ENCODE results near the gene NPRL2. TPM values are rescaled to one million over a fixed set of nuclear protein-coding genes. Genes with fewer than 3 reads are reported as not detected.

NPRL2 gene
- total RNA-seq, 1 donor from 2014 or later = 43.7 TPM

- H3K4me3 Mint-ChIP-seq = peak overlapping the region; percentile 94
- intact Hi-C loops (cut with micrococcal nuclease) = loop anchor here (1.0 to 5.0 kb wide), 16 partner anchors 21 to 1899 kb away; partner anchors contain the start of genes ALAS1, APEH, C3orf18 and CYB561D2
- H3K27ac Mint-ChIP-seq = peak overlapping the region; percentile 95
- no peak for DNase-seq (ENCODE audit: low spot score)
- H3K36me3 Mint-ChIP-seq (ENCODE audit: low read depth) = no peaks in the 10 kb centered on the region
- no peaks in the 10 kb centered on the region for H3K9me3 Mint-ChIP-seq
- H3K4me1 Mint-ChIP-seq (ENCODE audit: low read depth) = peaks cover 15% of the 10 kb centered on the region
- peaks cover 1% of the 10 kb centered on the region for H3K27me3 Mint-ChIP-seq (ENCODE audit: insufficient read depth)
Measured at GRCh38 chr3:50299929-50300680, 50.5 kb downstream of the NPRL2 start.

GRCh38 chr3:50299638-50299928 is 51.0 kb downstream of the NPRL2 start:
- Mint-ChIP-seq H3K4me3 (peak overlapping the region; percentile 94), H3K27me3 (ENCODE audit: insufficient read depth) (peaks cover 1% of the 10 kb centered on the region), H3K9me3 (no peaks in the 10 kb centered on the region), H3K27ac (peak overlapping the region; percentile 95), H3K36me3 (ENCODE audit: low read depth) (no peaks in the 10 kb centered on the region), H3K4me1 (ENCODE audit: low read depth) (peaks cover 15% of the 10 kb centered on the region)
- intact Hi-C loops (cut with micrococcal nuclease) = loop anchor here (1.0 to 5.0 kb wide), 16 partner anchors 22 to 1899 kb away; partner anchors contain the start of genes ALAS1, APEH, C3orf18 and CYB561D2
- DNase-seq (ENCODE audit: low spot score) = no peak

DNA sequence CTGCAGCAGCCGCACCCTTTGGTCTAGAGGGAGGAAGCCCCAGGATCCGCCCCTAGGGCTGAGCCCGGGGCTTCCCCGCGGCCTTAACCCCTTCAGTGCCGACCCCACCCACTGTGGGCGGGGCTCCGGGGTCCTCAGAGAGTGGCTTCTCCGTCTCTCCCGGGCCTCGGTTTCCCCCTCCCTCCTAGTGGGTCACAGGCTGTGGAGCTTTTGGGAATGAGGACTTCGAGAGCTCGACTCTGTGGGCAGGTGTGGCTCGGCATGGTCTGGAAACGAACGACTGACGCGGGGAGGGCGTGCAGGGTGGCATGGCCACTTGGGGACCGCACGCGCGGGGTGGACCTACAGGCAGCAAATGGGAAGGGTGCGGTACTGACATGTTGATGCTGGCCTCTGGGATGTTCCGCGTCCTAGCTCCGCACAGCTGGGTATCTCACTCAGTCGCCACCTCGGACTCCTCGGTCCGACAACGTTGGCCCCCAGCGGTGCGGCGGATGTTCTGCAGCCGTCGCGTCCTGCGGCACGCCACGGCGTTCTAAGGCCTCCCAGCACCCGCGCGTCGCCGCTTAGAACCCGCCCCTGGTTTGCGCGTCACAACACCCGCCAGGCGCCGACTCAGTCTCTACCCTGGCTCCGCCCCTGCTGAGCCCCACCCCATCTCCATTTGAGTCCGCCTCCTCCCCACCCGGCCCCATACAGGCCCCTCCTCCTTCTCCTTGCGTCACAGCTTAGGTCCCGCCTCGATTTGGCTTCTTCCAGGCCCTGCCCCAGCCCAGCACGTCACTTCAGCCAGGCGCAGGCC is 51.5 kb downstream of the NPRL2 start, which contains the start of the genes HYAL3 and NAA80:
TSS of gene HYAL3 (minus strand) at position 570 of the 802 bp plus-strand sequence. CDS start 3,803 bp downstream, outside the sequence.
TSS of gene NAA80 (minus strand) at position 570 of the 802 bp plus-strand sequence. CDS start 1,942 bp downstream, outside the sequence.
- Mint-ChIP-seq H3K9me3 (no peaks in the 10 kb centered on the region), H3K27me3 (ENCODE audit: insufficient read depth) (no peaks in the 10 kb centered on the region), H3K27ac (peak within 1 kb of the TSS; percentile 95), H3K36me3 (ENCODE audit: low read depth) (no peaks in the 10 kb centered on the region), H3K4me1 (ENCODE audit: low read depth) (peaks cover 15% of the 10 kb centered on the region), H3K4me3 (peak within 1 kb of the TSS; percentile 94)
- DNase-seq (ENCODE audit: low spot score) = peak; percentile 99
- intact Hi-C loops (cut with micrococcal nuclease) = loop anchor here (1.0 to 5.0 kb wide), 16 partner anchors 22 to 1900 kb away; partner anchors contain the start of genes ALAS1, APEH, C3orf18 and CYB561D2

DNA sequence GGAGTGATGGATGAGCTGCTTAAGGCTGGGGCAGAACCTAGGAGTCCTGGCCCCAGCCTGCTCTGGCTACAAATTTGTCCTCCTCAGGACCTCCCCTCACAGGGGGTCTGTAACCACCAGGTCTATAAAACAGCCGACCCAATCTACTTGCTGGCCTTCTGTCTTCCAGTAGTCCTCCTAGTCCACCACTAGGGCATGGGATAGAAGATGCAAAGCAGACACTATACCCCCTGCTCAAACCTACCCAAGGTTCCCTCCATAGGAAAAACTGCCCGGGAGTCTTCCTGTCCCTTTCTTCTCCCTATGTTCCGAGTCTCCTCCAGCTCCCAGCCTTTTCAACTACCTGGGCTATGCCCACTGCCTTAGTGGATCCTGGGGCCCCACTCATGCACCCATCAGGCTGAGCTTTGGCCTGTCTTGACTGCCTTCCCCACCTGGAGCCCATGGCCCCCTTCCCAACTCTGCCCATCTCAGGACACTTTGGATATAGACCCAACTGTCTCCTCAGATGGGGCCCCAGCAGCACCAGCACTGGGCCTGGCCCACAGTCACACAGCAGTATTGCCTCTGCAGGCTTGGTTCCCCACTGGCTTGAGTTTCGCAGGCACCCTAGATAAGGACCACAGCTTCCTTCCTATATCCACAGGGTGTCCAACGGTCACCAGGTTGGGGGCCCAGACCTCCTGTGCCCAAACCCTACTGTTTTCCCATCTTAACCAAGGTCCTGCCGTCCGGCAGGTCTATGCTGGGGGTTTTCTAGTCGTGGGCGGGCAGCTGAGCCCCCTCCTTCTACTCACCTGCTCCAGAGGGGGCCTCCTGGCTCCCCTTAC is 52.5 kb downstream of the NPRL2 start:
- Mint-ChIP-seq H3K27ac (peak overlapping the region; percentile 95), H3K36me3 (ENCODE audit: low read depth) (no peaks in the 10 kb centered on the region), H3K4me1 (ENCODE audit: low read depth) (peaks cover 15% of the 10 kb centered on the region), H3K9me3 (no peaks in the 10 kb centered on the region), H3K4me3 (peak overlapping the region; percentile 94), H3K27me3 (ENCODE audit: insufficient read depth) (no peaks in the 10 kb centered on the region)
- DNase-seq (ENCODE audit: low spot score) = no peak
- intact Hi-C loops (cut with micrococcal nuclease) = loop anchor here (2.0 to 5.0 kb wide), 4 partner anchors 357 to 1901 kb away; partner anchors contain the start of genes ALAS1, APEH, RBM6 and TRAIP

DNA sequence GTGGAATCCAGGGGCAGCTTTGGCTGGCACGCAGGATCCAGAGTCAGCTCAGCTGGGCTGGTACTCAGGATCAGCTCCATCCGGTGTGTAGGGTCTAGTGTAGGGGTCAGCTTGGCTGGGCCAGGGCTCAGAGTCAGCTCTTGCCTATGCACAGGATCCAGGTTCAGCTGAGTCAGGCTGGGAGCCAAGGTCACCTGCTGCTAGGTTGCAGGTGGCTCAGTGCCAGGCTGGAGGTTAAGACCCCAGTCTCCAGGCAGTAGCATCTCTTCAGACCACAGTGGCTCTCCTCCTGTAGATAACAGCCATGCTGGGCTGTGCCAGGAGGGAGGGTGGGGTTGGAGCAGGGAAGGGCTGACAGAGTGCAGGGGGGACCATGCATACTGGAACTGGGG is 53.2 kb downstream of the NPRL2 start:
- no peak for DNase-seq (ENCODE audit: low spot score)
- no peak overlapping the region for H3K27ac Mint-ChIP-seq
- no peaks in the 10 kb centered on the region for H3K9me3 Mint-ChIP-seq
- peaks cover 22% of the 10 kb centered on the region for H3K4me1 Mint-ChIP-seq (ENCODE audit: low read depth)
- intact Hi-C loops (cut with micrococcal nuclease) = loop anchor here (5.0 kb wide), 1 partner anchor 625 kb away; the partner anchor contains the start of gene APEH
- H3K27me3 Mint-ChIP-seq (ENCODE audit: insufficient read depth) = no peaks in the 10 kb centered on the region
- no peaks in the 10 kb centered on the region for H3K36me3 Mint-ChIP-seq (ENCODE audit: low read depth)
- peak overlapping the region; percentile 94 for H3K4me3 Mint-ChIP-seq

Other genes starting within 250 kb of the NPRL2 start
- 0.21 and 0.42 TPM in 2 replicates for gene SEMA3F, start 195.5 kb downstream of the NPRL2 start, total RNA-seq
- not detected in 2 replicates for gene GNAT1, start 159.2 kb downstream of the NPRL2 start, total RNA-seq
- not detected in 2 replicates for gene SLC38A3, start 145.5 kb downstream of the NPRL2 start, total RNA-seq
- 237 and 238 TPM in 2 replicates for gene GNAI2, start 114.6 kb downstream of the NPRL2 start, total RNA-seq
- 0.49 and 1.0 TPM in 2 replicates for gene SEMA3B, start 81.6 kb downstream of the NPRL2 start, total RNA-seq
- gene LSMEM2, start 71.7 kb downstream of the NPRL2 start, total RNA-seq = not detected in 2 replicates
- gene IFRD2, start 58.3 kb downstream of the NPRL2 start, total RNA-seq = 215 TPM in 2 replicates
- gene HYAL3, start 51.4 kb downstream of the NPRL2 start, total RNA-seq = 7.9 and 8.0 TPM in 2 replicates
- gene NAA80, start 51.4 kb downstream of the NPRL2 start, total RNA-seq = 18.1 and 19.6 TPM in 2 replicates
- 0.12 and 0.36 TPM in 2 replicates for gene HYAL1, start 47.2 kb downstream of the NPRL2 start, total RNA-seq
- 15.5 and 16.1 TPM in 2 replicates for gene HYAL2, start 28.0 kb downstream of the NPRL2 start, total RNA-seq
- gene TUSC2, start 22.6 kb downstream of the NPRL2 start, total RNA-seq = 27.9 and 29.9 TPM in 2 replicates
- 57.6 and 60.3 TPM in 2 replicates for gene RASSF1, start 9.9 kb downstream of the NPRL2 start, total RNA-seq
- gene ZMYND10, start 5.0 kb downstream of the NPRL2 start, total RNA-seq = 1.5 and 1.7 TPM in 2 replicates
- gene CYB561D2, start 87 bp upstream of the NPRL2 start, total RNA-seq = 30.0 and 35.9 TPM in 2 replicates
- 23.6 and 25.4 TPM in 2 replicates for gene TMEM115, start 8.7 kb upstream of the NPRL2 start, total RNA-seq
- 0.52 and 0.78 TPM in 2 replicates for gene CACNA2D2, start 152.9 kb upstream of the NPRL2 start, total RNA-seq
- gene C3orf18, start 217.0 kb upstream of the NPRL2 start, total RNA-seq = 21.5 and 21.9 TPM in 2 replicates
- gene HEMK1, start 218.7 kb upstream of the NPRL2 start, total RNA-seq = 54.1 and 58.0 TPM in 2 replicates

All from activated T-helper 1 cell treated with anti-CD3 and anti-CD28 coated beads, Interleukin-12 subunit alpha, Interleukin-12 subunit beta, Interleukin-2, Interleukin-4 antibody, amounts not matched to agents 30 ng/mL and 10 ng/mL and 1 ng/mL, durations not matched to agents 14 hours and 24 hours and 36 hours (primary cell).